K562 (cell line): ENCODE data around the gene PDLIM7. TPM values are rescaled to one million over a fixed set of nuclear protein-coding genes. Genes with fewer than 3 reads are reported as not detected.
A peak's percentile ranks its signal among the peaks of the same experiment; 100 is the strongest.

Source experiments
- CHD4 ChIP-seq: fragments of 200-600 bp; sonication (generic); IDR thresholded peaks from 3 replicates; pipeline ENCODE4 v1.6.1; 2012; ENCODE audit warnings: low read depth, mild to moderate bottlenecking, mixed read lengths, low read length, inconsistent platforms; ENCODE audit not compliant: insufficient read depth, insufficient replicate concordance, poor library complexity, severe bottlenecking
- CTCF ChIP-seq, 3 experiments: IDR thresholded peaks in 2 of 3; conservative IDR thresholded peaks in 1 of 3; 2 replicates each; pipeline ENCODE4 v1.5.1; 2011 to 2012; ENCODE audit warnings: low read length in 3 of 3, mild to moderate bottlenecking in 3 of 3, control low read depth in 2 of 3, improper control_type of control experiment in 1 of 3, inconsistent platforms in 1 of 3, low read depth in 1 of 3, mixed read lengths in 1 of 3, moderate library complexity in 1 of 3; ENCODE audit not compliant: insufficient read depth in 2 of 3
- HMGXB4 ChIP-seq: sonication (generic); formaldehyde crosslinking; IDR thresholded peaks from 2 replicates; pipeline ENCODE4 v1.8.1; 2023; ENCODE audit warnings: mild to moderate bottlenecking, missing genetic modification reagents
- MEF2D ChIP-seq: conservative IDR thresholded peaks from 2 replicates; pipeline ENCODE4 v1.6.1; 2016; ENCODE audit warnings: low read depth, missing genetic modification characterization, missing compliant biosample characterization
- MLLT1 ChIP-seq, 2 experiments: fragments of 450-650 bp; IDR thresholded peaks; 2 replicates each; pipeline ENCODE4 v1.6.1; 2016
- NFE2 ChIP-seq: IDR thresholded peaks from 2 replicates; pipeline ENCODE4 v1.6.1; 2014; ENCODE audit warnings: antibody characterized with exemption, low read depth
- RBM39 ChIP-seq: fragments of 200-400 bp; formaldehyde crosslinking; optimal IDR thresholded peaks from 2 replicates; pipeline ENCODE3; 2018; ENCODE audit warnings: low read depth, low read length
- RHOXF2B ChIP-seq: fragments of 250-450 bp; sonication (Bioruptor Pico); conservative IDR thresholded peaks from 2 replicates; pipeline ENCODE4 v1.5.1; 2021
- RREB1 ChIP-seq: fragments of 250-450 bp; sonication (Bioruptor Pico); IDR thresholded peaks from 2 replicates; pipeline ENCODE4 v1.4.0; 2020
- TSC22D4 ChIP-seq: fragments of 450-650 bp; IDR thresholded peaks from 2 replicates; pipeline ENCODE4 v1.6.1; 2016; ENCODE audit warnings: missing genetic modification characterization, missing biosample characterization, control low read depth
- YY1 ChIP-seq, 3 experiments: IDR thresholded peaks; 2 replicates each; pipeline ENCODE4 v1.6.1; 2011; ENCODE audit warnings: low read length in 2 of 3, mild to moderate bottlenecking in 2 of 3, moderate library complexity in 2 of 3, borderline replicate concordance in 1 of 3, control low read depth in 1 of 3, low read depth in 1 of 3; ENCODE audit not compliant: insufficient read depth in 3 of 3, insufficient replicate concordance in 2 of 3, control insufficient read depth in 1 of 3, insufficient read length in 1 of 3; ENCODE audit errors: extremely low read depth in 1 of 3
- ZNF347 ChIP-seq: fragments of 450-650 bp; formaldehyde crosslinking; IDR thresholded peaks from 2 replicates; pipeline ENCODE4 v1.4.0; 2020; ENCODE audit warnings: low read depth, mild to moderate bottlenecking, moderate library complexity
- ZNF589 ChIP-seq: fragments of 200-800 bp; sonication (Bioruptor generic); IDR thresholded peaks from 2 replicates; pipeline ENCODE4 v1.6.1; 2016; ENCODE audit warnings: low read depth, missing genetic modification characterization, missing compliant biosample characterization
- ZNF644 ChIP-seq: fragments of 200-800 bp; sonication (Bioruptor generic); IDR thresholded peaks from 2 replicates; pipeline ENCODE4 v1.6.1; 2016; ENCODE audit warnings: low read depth, missing genetic modification characterization, missing compliant biosample characterization
- polyA plus RNA-seq, 8 experiments: library from polyadenylated mRNA; depleted of rRNA in 4 of 8; stranded (reverse) in 5 of 8; unstranded in 3 of 8; fragments of >200 nt; fragmentation: Nextera tagmentation in 2 of 8; fragmentation: Illumina TruSeq in 1 of 8; extraction: Ambion mirVana in 2 of 8; extraction: Trizol in 1 of 8; gene quantifications; 2 replicates each; pipeline versions ENCODE4 v1.2.1 to v1.2.3, GENCODE V29; 2011 to 2014; ENCODE audit warnings: inconsistent platforms in 1 of 8, missing spikeins in 1 of 8
- total RNA-seq, 7 experiments: library from RNA; depleted of rRNA in 6 of 7; stranded (reverse); fragments of >200 nt in 6 of 7; fragmentation: Illumina TruSeq in 2 of 7; extraction: Trizol in 2 of 7; gene quantifications; 2 replicates each; pipeline versions ENCODE4 v1.2.1 to v1.2.3, GENCODE V29; 2011 to 2021; ENCODE audit warnings: low replicate concordance in 1 of 7

Gene PDLIM7
- total and polyA plus RNA-seq, 9 of the 15 experiments (the other 6 are each of a cell fraction or from before 2014, with no cell fraction given), result 2.1 to 124 (median 32.6) TPM

GRCh38 chr5:177455661-177456590 lies 41.5 kb downstream of the PDLIM7 start (continued):
- TF ChIP-seq RBM39 (no peak), CTCF (IDR thresholded peaks at IDR 0.05 in 2 of 3, conservative IDR thresholded peaks at IDR 0.05 in 1 of 3; ENCODE audit: insufficient read depth in 2 of 3, low read depth in 1 of 3, low read length in 3 of 3) (peak; percentile 87 to 99 (median 99)), ZNF589 (CRISPR knock-in tag) (no peak), TSC22D4 (no peak), RHOXF2B (CRISPR knock-in tag) (no peak), YY1 (IDR thresholded peaks at IDR 0.05; ENCODE audit: borderline replicate concordance in 1 of 3, control insufficient read depth in 1 of 3, extremely low read depth in 1 of 3, insufficient read depth in 3 of 3, insufficient read length in 1 of 3, insufficient replicate concordance in 2 of 3, low read depth in 1 of 3, low read length in 2 of 3) (peak in 2 of 3 experiments; percentile 15 to 36), MLLT1 (IDR thresholded peaks at IDR 0.05) (no peak), ZNF347 (CRISPR knock-in tag) (no peak), CHD4 (no peak), MEF2D (no peak), NFE2 (no peak), RREB1 (CRISPR knock-in tag) (no peak), ZNF644 (no peak), HMGXB4 (CRISPR knock-in tag) (no peak; the same call in 1 of the 2 replicates)
